Colonic mucosa (tissue), 4 donors: ENCODE data around the gene KIAA2012. TPM values are rescaled to one million over a fixed set of nuclear protein-coding genes. Genes with fewer than 3 reads are reported as not detected.

Experiments used
- DNase-seq: peaks from one replicate; pipeline ENCODE4 v3.0.0-alpha.2; 2020
- H3K27ac ChIP-seq: fragments of 200-600 bp; one replicate; pipeline ENCODE4 v1.8.0; 2021
- H3K27me3 ChIP-seq: fragments of 200-600 bp; one replicate; pipeline ENCODE4 v1.8.0; 2021
- H3K36me3 ChIP-seq: fragments of 200-600 bp; one replicate; pipeline ENCODE4 v1.8.0; 2021
- H3K4me1 ChIP-seq: fragments of 200-600 bp; one replicate; pipeline ENCODE4 v1.8.0; 2021; ENCODE audit warnings: mild to moderate bottlenecking
- H3K4me3 ChIP-seq: fragments of 200-600 bp; one replicate; pipeline ENCODE4 v1.8.0; 2021
- H3K9ac ChIP-seq, 2 donors: one replicate each; pipeline ENCODE4 v1.7.0; 2013; ENCODE audit warnings: control low read depth in 2 of 2, low read depth in 2 of 2, low read length in 2 of 2
- H3K9me3 ChIP-seq: fragments of 200-600 bp; one replicate; pipeline ENCODE4 v1.8.0; 2021
- intact Hi-C: fragments of 100-400 bp; cut with DNase I; formaldehyde crosslinking; loops from one replicate; pipeline ENCODE4 v1.14.1; 2022
- total RNA-seq, 2 donors: library from RNA; stranded (reverse); fragmentation: NEBNext Ultra II Directional in 1 of 2; extraction: Animal tissue kit (Norgen Biotek cat#: 25700) in 1 of 2; gene quantifications; one replicate each; pipeline ENCODE4 v1.2.1, GENCODE V29; 2021
- TF ChIP-seq, protein P1 (sequence below): fragments of 200-600 bp; IDR thresholded peaks from one replicate; pipeline ENCODE4 v1.8.0; 2022; ENCODE audit warnings: antibody characterized with exemption, mild to moderate bottlenecking
- donor health status: healthy.
- donor health status: DM: no; HTN: no; CAD: no.
- donor health status: DM: no; HTN: no; CAD: no.

The KIAA2012 gene
- total RNA-seq, 2 donors from 2014 or later: not detected

DNA sequence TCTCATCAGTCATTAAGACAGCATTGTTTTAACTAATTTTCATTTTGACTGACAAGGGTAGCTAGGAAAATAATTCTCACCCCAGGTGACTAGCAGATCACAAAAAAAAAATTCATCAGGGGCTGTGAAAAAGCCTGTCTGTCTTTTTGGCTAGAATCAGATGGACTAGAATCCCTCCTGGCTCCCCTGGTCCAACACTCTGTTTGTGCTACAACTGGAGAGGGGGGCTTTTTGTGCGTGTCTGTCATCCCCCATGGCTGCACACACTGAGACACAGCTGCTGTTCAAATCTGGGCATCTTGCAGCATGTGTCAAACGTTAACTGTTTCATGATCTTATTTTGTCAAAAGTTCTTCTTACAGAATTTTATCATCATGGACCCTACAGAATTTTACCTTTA lies 51.2 kb downstream of the KIAA2012 start:
- Histone ChIP-seq H3K4me3 (no peak overlapping the region), H3K27ac (no peak overlapping the region), H3K9ac (no peak overlapping the region), H3K36me3 (no peaks in the 10 kb centered on the region), H3K4me1 (no peaks in the 10 kb centered on the region), H3K9me3 (no peaks in the 10 kb centered on the region), H3K27me3 (no peaks in the 10 kb centered on the region)
- DNase-seq: no peak
- TF ChIP-seq, protein P1, sequence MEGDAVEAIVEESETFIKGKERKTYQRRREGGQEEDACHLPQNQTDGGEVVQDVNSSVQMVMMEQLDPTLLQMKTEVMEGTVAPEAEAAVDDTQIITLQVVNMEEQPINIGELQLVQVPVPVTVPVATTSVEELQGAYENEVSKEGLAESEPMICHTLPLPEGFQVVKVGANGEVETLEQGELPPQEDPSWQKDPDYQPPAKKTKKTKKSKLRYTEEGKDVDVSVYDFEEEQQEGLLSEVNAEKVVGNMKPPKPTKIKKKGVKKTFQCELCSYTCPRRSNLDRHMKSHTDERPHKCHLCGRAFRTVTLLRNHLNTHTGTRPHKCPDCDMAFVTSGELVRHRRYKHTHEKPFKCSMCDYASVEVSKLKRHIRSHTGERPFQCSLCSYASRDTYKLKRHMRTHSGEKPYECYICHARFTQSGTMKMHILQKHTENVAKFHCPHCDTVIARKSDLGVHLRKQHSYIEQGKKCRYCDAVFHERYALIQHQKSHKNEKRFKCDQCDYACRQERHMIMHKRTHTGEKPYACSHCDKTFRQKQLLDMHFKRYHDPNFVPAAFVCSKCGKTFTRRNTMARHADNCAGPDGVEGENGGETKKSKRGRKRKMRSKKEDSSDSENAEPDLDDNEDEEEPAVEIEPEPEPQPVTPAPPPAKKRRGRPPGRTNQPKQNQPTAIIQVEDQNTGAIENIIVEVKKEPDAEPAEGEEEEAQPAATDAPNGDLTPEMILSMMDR: no peak
- intact Hi-C loops: no loop called here

DNA sequence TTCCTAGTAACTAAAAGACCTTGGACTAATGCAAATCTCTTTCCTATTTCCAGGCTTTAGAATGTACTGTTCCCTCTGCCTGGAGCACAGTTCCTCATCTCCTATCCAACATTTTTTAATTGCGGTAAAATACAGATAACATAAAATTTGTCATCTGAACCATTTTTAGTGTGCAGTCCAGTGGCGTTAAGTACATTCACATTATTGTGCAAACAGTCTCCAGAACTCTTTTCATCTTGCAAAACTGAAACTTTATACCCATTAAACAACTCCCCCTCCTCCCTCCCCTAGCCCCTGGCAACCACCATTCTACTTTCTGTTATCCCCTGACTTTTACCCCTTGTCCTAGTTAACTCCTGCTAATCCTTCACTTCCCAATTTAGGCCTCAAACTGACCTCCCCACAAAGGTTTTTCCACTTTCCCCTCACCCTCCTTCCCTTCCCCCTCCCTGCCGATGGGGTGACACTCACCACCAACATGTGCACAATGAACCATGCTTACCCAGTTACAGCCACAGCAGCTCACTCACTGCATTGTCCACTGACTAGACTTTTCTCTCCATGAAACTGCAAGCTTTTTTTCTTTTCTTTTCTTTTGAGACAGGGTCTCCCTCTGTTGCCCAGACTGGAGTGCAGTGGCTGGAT lies 54.8 kb downstream of the KIAA2012 start:
- Histone ChIP-seq H3K4me3 (no peak overlapping the region), H3K4me1 (no peaks in the 10 kb centered on the region), H3K27ac (no peak overlapping the region), H3K36me3 (no peaks in the 10 kb centered on the region), H3K27me3 (no peaks in the 10 kb centered on the region), H3K9ac (no peak overlapping the region), H3K9me3 (no peaks in the 10 kb centered on the region)
- TF ChIP-seq, protein P1: no peak
- intact Hi-C loops: no loop called here
- no peak for DNase-seq

GRCh38 chr2:202129841-202130240 lies 56.8 kb downstream of the KIAA2012 start:
- DNase-seq: no peak
- intact Hi-C loops: no loop called here
- no peaks in the 10 kb centered on the region for H3K9me3 ChIP-seq

GRCh38 chr2:202133200-202133908 lies 60.3 kb downstream of the KIAA2012 start:
- Histone ChIP-seq H3K27me3 (no peaks in the 10 kb centered on the region), H3K36me3 (no peaks in the 10 kb centered on the region), H3K4me3 (no peak overlapping the region), H3K27ac (no peak overlapping the region), H3K9ac (no peak overlapping the region), H3K4me1 (no peaks in the 10 kb centered on the region), H3K9me3 (no peaks in the 10 kb centered on the region)
- intact Hi-C loops: no loop called here
- no peak for DNase-seq
- TF ChIP-seq, protein P1: no peak

More at GRCh38 chr2:202129841-202130240, 56.8 kb downstream of the KIAA2012 start:
- no peak overlapping the region for H3K27ac ChIP-seq
- H3K9ac ChIP-seq: no peak overlapping the region
- no peaks in the 10 kb centered on the region for H3K36me3 ChIP-seq
- H3K4me3 ChIP-seq: no peak overlapping the region
- no peaks in the 10 kb centered on the region for H3K27me3 ChIP-seq
- H3K4me1 ChIP-seq: no peaks in the 10 kb centered on the region
- TF ChIP-seq, protein P1: no peak

GRCh38 chr2:202133909-202134265 lies 60.8 kb downstream of the KIAA2012 start:
- Histone ChIP-seq H3K4me1 (no peaks in the 10 kb centered on the region), H3K36me3 (no peaks in the 10 kb centered on the region), H3K27ac (no peak overlapping the region), H3K9me3 (no peaks in the 10 kb centered on the region), H3K27me3 (no peaks in the 10 kb centered on the region), H3K9ac (no peak overlapping the region), H3K4me3 (no peak overlapping the region)
- TF ChIP-seq, protein P1: no peak
- intact Hi-C loops: no loop called here
- no peak for DNase-seq
